ENCODE measurements around the gene TMEM62. TPM values are rescaled to one million over a fixed set of nuclear protein-coding genes. Genes with fewer than 3 reads are reported as not detected.
A peak's percentile ranks its signal among the peaks of the same experiment; 100 is the strongest.

The TMEM62 gene
- total and polyA plus RNA-seq, 3 experiments from 2014 or later = 11.2 to 18.1 (median 13.2) TPM

- Histone ChIP-seq H3K9me3 (ENCODE audit: low read length) (no peaks in the 10 kb centered on the region), H3K4me1 (ENCODE audit: insufficient read depth, low read length) (no peaks in the 10 kb centered on the region), H3K36me3 (ENCODE audit: insufficient read depth, low read length) (no peaks in the 10 kb centered on the region), H3K27ac (ENCODE audit: low read depth, low read length) (no peak overlapping the region), H3K4me3 (ENCODE audit: low read length) (no peak overlapping the region), H3K27me3 (ENCODE audit: insufficient read depth, low read length, poor library complexity, severe bottlenecking) (no peaks in the 10 kb centered on the region)
- POLR2A ChIA-PET = no interaction called here
- Mint-ChIP-seq H3K27ac (no peak overlapping the region), H3K36me3 (no peaks in the 10 kb centered on the region), H3K27me3 (peaks cover 5 to 19% of the 10 kb centered on the region in 2 donors), H3K4me3 (no peak overlapping the region), H3K4me1 (peaks cover 3 to 5% (median 5%) of the 10 kb centered on the region in 3 donors), H3K9me3 (no peaks in the 10 kb centered on the region)
- CTCF ChIA-PET = no interaction called here
- no peak for DNase-seq
Observed at GRCh38 chr15:43206054-43206453, 72.7 kb downstream of the TMEM62 start.

DNA sequence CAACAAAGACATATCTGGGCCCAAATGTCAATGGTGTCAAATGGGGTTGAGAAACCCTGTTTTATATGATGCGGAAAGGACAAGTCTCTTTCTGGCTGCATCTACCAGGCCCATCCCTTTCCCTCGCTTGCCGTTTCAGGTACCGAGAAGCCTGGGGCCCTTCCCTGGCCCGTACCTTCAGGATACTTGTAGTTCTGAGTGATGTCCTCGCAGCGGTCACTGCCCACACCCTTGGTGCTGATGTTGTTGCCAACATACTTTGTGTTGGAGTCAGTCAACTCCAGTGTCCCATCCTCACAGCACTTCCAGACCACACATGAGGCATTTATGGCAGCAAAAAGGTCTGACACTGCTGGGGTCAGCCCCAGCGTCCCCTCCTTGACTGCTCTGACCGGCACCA, 73.6 kb downstream of the TMEM62 start:
- peak overlapping the region in 1 of 8 donors; percentile 7 for H3K27ac Mint-ChIP-seq
- H3K27me3 Mint-ChIP-seq = peaks cover 6 to 20% of the 10 kb centered on the region in 2 donors
- no peaks in the 10 kb centered on the region for H3K27me3 ChIP-seq (ENCODE audit: insufficient read depth, low read length, poor library complexity, severe bottlenecking)
- H3K36me3 Mint-ChIP-seq = no peaks in the 10 kb centered on the region
- no peaks in the 10 kb centered on the region for H3K9me3 ChIP-seq (ENCODE audit: low read length)
- no peaks in the 10 kb centered on the region for H3K4me1 ChIP-seq (ENCODE audit: insufficient read depth, low read length)
- CTCF ChIA-PET = no interaction called here
- peaks cover 3 to 5% (median 5%) of the 10 kb centered on the region in 3 donors for H3K4me1 Mint-ChIP-seq
- H3K27ac ChIP-seq (ENCODE audit: low read depth, low read length) = no peak overlapping the region
- H3K4me3 Mint-ChIP-seq = no peak overlapping the region
- DNase-seq = no peak
- POLR2A ChIA-PET = no interaction called here
- H3K9me3 Mint-ChIP-seq = no peaks in the 10 kb centered on the region
- H3K36me3 ChIP-seq (ENCODE audit: insufficient read depth, low read length) = no peaks in the 10 kb centered on the region
- H3K4me3 ChIP-seq (ENCODE audit: low read length) = no peak overlapping the region

DNA sequence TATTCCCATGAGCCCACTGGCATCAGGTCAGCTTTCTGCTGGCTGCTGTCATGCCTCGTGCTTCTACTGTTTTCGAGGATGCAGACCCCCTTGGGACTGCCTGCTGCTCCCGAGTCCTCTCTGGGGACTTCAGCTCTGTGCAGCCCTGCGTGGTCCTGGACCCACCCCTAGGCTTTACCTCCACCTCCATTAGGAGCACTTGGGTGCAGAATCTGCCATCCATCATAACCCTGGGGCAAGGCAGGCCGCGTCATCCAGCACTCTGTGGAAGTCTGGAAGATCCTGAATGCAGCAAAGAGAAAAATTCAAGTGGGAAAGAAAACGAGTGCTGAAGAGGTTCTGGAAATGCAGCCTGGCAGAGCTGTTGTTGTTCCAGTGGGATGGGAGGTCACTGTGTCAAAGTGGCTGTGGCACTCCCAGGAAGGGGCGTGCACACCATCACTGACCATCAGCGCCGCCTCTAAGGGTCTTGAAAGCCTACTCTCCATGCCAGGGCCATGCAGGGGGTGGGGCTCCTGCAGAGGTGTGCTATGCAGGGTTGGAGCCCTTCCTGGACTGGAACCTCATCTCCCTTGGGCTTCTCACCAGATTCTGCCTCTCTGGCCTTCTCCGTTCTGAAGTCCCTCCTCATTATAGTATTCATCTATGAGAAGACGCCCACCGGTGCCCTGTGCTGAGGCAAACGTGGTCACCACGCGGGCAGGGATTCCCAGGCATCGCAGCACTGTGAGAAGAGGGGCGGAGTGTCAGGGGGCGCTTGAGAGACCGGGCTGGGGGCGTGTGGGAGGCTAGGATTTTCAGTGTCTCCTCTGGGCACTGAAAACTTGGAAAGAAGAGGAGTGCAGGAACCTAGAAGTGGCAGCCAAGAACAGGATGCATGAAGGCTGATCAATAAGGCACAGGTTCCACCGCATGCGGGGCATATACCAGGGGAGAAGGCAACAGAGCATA, 74.9 kb downstream of the TMEM62 start:
- H3K4me3 ChIP-seq (ENCODE audit: low read length) = no peak overlapping the region
- no peaks in the 10 kb centered on the region for H3K4me1 ChIP-seq (ENCODE audit: insufficient read depth, low read length)
- POLR2A ChIA-PET = interaction anchor here (0.5 kb wide), 1 partner anchor 11 kb away, joined by 3 read pairs; no protein-coding TSS in a partner anchor
- no peaks in the 10 kb centered on the region for H3K9me3 ChIP-seq (ENCODE audit: low read length)
- no peak for DNase-seq
- H3K27ac Mint-ChIP-seq = no peak overlapping the region
- H3K27ac ChIP-seq (ENCODE audit: low read depth, low read length) = no peak overlapping the region
- no peak overlapping the region for H3K4me3 Mint-ChIP-seq
- no peaks in the 10 kb centered on the region for H3K9me3 Mint-ChIP-seq
- CTCF ChIA-PET = interaction anchor here (1.1 kb wide), 1 partner anchor 17 kb away, joined by 3 read pairs; no protein-coding TSS in a partner anchor
- H3K27me3 Mint-ChIP-seq = peaks cover 6 to 20% of the 10 kb centered on the region in 2 donors
- no peaks in the 10 kb centered on the region for H3K27me3 ChIP-seq (ENCODE audit: insufficient read depth, low read length, poor library complexity, severe bottlenecking)
- no peaks in the 10 kb centered on the region for H3K36me3 Mint-ChIP-seq
- H3K36me3 ChIP-seq (ENCODE audit: insufficient read depth, low read length) = no peaks in the 10 kb centered on the region
- H3K4me1 Mint-ChIP-seq = peaks cover 3 to 5% (median 5%) of the 10 kb centered on the region in 3 donors

GRCh38 chr15:43209059-43209824, 75.9 kb downstream of the TMEM62 start:
- Mint-ChIP-seq H3K36me3 (no peaks in the 10 kb centered on the region), H3K4me1 (peaks cover 2 to 3% (median 3%) of the 10 kb centered on the region in 3 donors), H3K27me3 (peaks cover 6 to 20% of the 10 kb centered on the region in 2 donors), H3K9me3 (no peaks in the 10 kb centered on the region), H3K27ac (peak overlapping the region in 1 of 8 donors; percentile 50), H3K4me3 (no peak overlapping the region)
- no peak overlapping the region for H3K4me3 ChIP-seq (ENCODE audit: low read length)
- H3K27me3 ChIP-seq (ENCODE audit: insufficient read depth, low read length, poor library complexity, severe bottlenecking) = no peaks in the 10 kb centered on the region
- DNase-seq = no peak
- no peaks in the 10 kb centered on the region for H3K36me3 ChIP-seq (ENCODE audit: insufficient read depth, low read length)
- CTCF ChIA-PET = interaction anchor here (0.7 to 1.1 kb wide), 2 partner anchors 16 to 77 kb away, joined by 3 read pairs; no protein-coding TSS in a partner anchor
- H3K9me3 ChIP-seq (ENCODE audit: low read length) = no peaks in the 10 kb centered on the region
- POLR2A ChIA-PET = interaction anchor here (0.5 kb wide), 1 partner anchor 168 kb away, joined by 5 read pairs; no protein-coding TSS in a partner anchor
- H3K4me1 ChIP-seq (ENCODE audit: insufficient read depth, low read length) = no peaks in the 10 kb centered on the region
- no peak overlapping the region for H3K27ac ChIP-seq (ENCODE audit: low read depth, low read length)

GRCh38 chr15:43210172-43210745, 76.9 kb downstream of the TMEM62 start:
- H3K27me3 ChIP-seq (ENCODE audit: insufficient read depth, low read length, poor library complexity, severe bottlenecking) = no peaks in the 10 kb centered on the region
- no peak overlapping the region for H3K4me3 Mint-ChIP-seq
- ChIA-PET POLR2A (no interaction called here), CTCF (interaction anchor here (0.7 kb wide), 1 partner anchor 76 kb away, joined by 3 read pairs; no protein-coding TSS in a partner anchor)
- H3K27ac Mint-ChIP-seq = no peak overlapping the region
- H3K27ac ChIP-seq (ENCODE audit: low read depth, low read length) = no peak overlapping the region
- H3K4me1 Mint-ChIP-seq = no peaks in the 10 kb centered on the region
- no peak overlapping the region for H3K4me3 ChIP-seq (ENCODE audit: low read length)
- H3K27me3 Mint-ChIP-seq = peaks cover 6 to 20% of the 10 kb centered on the region in 2 donors
- no peaks in the 10 kb centered on the region for H3K4me1 ChIP-seq (ENCODE audit: insufficient read depth, low read length)
- no peaks in the 10 kb centered on the region for H3K36me3 ChIP-seq (ENCODE audit: insufficient read depth, low read length)
- H3K9me3 ChIP-seq (ENCODE audit: low read length) = no peaks in the 10 kb centered on the region
- no peak for DNase-seq
- H3K36me3 Mint-ChIP-seq = no peaks in the 10 kb centered on the region
- no peaks in the 10 kb centered on the region for H3K9me3 Mint-ChIP-seq

- H3K4me3 Mint-ChIP-seq = no peak overlapping the region
- no peak for DNase-seq
- peaks cover 6 to 20% of the 10 kb centered on the region in 2 donors for H3K27me3 Mint-ChIP-seq
- H3K9me3 Mint-ChIP-seq = no peaks in the 10 kb centered on the region
- Histone ChIP-seq H3K4me3 (ENCODE audit: low read length) (no peak overlapping the region), H3K9me3 (ENCODE audit: low read length) (no peaks in the 10 kb centered on the region), H3K27me3 (ENCODE audit: insufficient read depth, low read length, poor library complexity, severe bottlenecking) (no peaks in the 10 kb centered on the region), H3K27ac (ENCODE audit: low read depth, low read length) (no peak overlapping the region), H3K36me3 (ENCODE audit: insufficient read depth, low read length) (no peaks in the 10 kb centered on the region), H3K4me1 (ENCODE audit: insufficient read depth, low read length) (no peaks in the 10 kb centered on the region)
- POLR2A ChIA-PET = no interaction called here
- no peak overlapping the region for H3K27ac Mint-ChIP-seq
- H3K4me1 Mint-ChIP-seq = no peaks in the 10 kb centered on the region
- H3K36me3 Mint-ChIP-seq = no peaks in the 10 kb centered on the region
- CTCF ChIA-PET = no interaction called here
Observed at GRCh38 chr15:43210807-43211206, 77.4 kb downstream of the TMEM62 start.

DNA sequence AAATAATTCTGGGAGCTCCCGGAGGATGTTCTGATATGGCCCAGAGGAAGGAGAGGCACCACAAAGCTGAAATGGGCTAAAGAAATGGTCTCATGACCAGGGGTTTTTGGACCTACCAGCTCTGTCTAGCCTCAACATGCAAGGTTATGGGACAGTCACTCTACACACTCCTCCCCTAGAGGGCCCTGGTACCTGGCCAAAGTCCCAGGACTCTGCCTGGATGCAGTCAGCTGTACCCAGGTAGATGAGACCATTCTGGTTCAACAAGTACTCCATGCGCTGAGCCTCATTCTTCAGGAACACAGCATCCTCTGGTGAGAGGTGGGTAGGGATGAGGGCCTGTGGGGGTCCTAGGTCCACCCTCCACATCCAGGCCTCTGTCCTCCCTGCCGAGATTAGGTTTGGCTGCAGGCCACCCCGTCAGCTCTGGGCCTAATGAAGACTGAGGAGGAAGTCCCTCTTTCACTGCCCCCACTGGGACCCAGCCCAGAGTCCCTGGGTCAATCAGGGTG, 77.9 kb downstream of the TMEM62 start:
- Histone ChIP-seq H3K4me1 (ENCODE audit: insufficient read depth, low read length) (no peaks in the 10 kb centered on the region), H3K27me3 (ENCODE audit: insufficient read depth, low read length, poor library complexity, severe bottlenecking) (no peaks in the 10 kb centered on the region), H3K4me3 (ENCODE audit: low read length) (no peak overlapping the region), H3K9me3 (ENCODE audit: low read length) (no peaks in the 10 kb centered on the region), H3K36me3 (ENCODE audit: insufficient read depth, low read length) (no peaks in the 10 kb centered on the region), H3K27ac (ENCODE audit: low read depth, low read length) (no peak overlapping the region)
- ChIA-PET CTCF (no interaction called here), POLR2A (no interaction called here)
- no peaks in the 10 kb centered on the region for H3K36me3 Mint-ChIP-seq
- no peak overlapping the region for H3K27ac Mint-ChIP-seq
- H3K27me3 Mint-ChIP-seq = peaks cover 6 to 20% of the 10 kb centered on the region in 2 donors
- no peak overlapping the region for H3K4me3 Mint-ChIP-seq
- no peaks in the 10 kb centered on the region for H3K4me1 Mint-ChIP-seq
- DNase-seq = no peak
- H3K9me3 Mint-ChIP-seq = no peaks in the 10 kb centered on the region

Measured in CD8-positive, alpha-beta memory T cell (primary cell).